Heart right ventricle (tissue), 16 donors: ENCODE results near the gene STK38. TPM values are rescaled to one million over a fixed set of nuclear protein-coding genes. Genes with fewer than 3 reads are reported as not detected.

ENCODE experiments used
- ATAC-seq, 8 donors: fragments of 200-7000 bp; cut with Tn5 transposase; one replicate each; pipeline ENCODE4 v1.9.1; 2020; ENCODE audit warnings: mild to moderate bottlenecking in 8 of 8, moderate library complexity in 8 of 8, moderate number of reproducible peaks in 1 of 8
- DNase-seq, 2 donors: peaks; one replicate each; pipeline ENCODE4 v3.0.0-alpha.2; 2020
- H3K27ac ChIP-seq, 10 donors: fragments of 200-600 bp; sonication (generic) in 2 of 10; one replicate each; pipeline versions ENCODE4 v1.5.0 to v1.8.0; 2020 to 2022; ENCODE audit warnings: mild to moderate bottlenecking in 3 of 10
- H3K27me3 ChIP-seq, 7 donors: fragments of 200-600 bp; one replicate each; pipeline ENCODE4 v1.8.0; 2021 to 2022; ENCODE audit warnings: mild to moderate bottlenecking in 2 of 7
- H3K36me3 ChIP-seq, 9 donors: fragments of 200-600 bp; sonication (generic) in 1 of 9; one replicate each; pipeline versions ENCODE4 v1.5.0 to v1.8.0; 2020 to 2022; ENCODE audit warnings: mild to moderate bottlenecking in 2 of 9
- H3K4me1 ChIP-seq, 9 donors: fragments of 200-600 bp; sonication (generic) in 1 of 9; one replicate each; pipeline versions ENCODE4 v1.5.0 to v1.8.0; 2020 to 2022; ENCODE audit warnings: mild to moderate bottlenecking in 4 of 9
- H3K4me3 ChIP-seq, 10 donors: fragments of 200-600 bp; sonication (generic) in 2 of 10; one replicate each; pipeline versions ENCODE4 v1.5.0 to v1.8.0; 2020 to 2022; ENCODE audit warnings: mild to moderate bottlenecking in 7 of 10, moderate library complexity in 2 of 10
- H3K9me3 ChIP-seq, 11 donors: fragments of 200-600 bp in 10 of 11; sonication (generic) in 2 of 11; one replicate each; pipeline versions ENCODE4 v1.5.0 to v1.8.0; 2013 to 2022; ENCODE audit warnings: mild to moderate bottlenecking in 2 of 11, control low read depth in 1 of 11, moderate library complexity in 1 of 11
- WGBS, 2 donors: extraction: QIAGEN DNeasy Blood & Tissue Kit; methylation state at CpG; one replicate each; pipeline ENCODE4 v1.1.7; 2013; ENCODE audit warnings: inconsistent platforms in 1 of 2; 5-methylcytosine and 5-hydroxymethylcytosine counted together
- intact Hi-C, 10 donors: fragments of 100-400 bp; cut with DNase I; formaldehyde crosslinking; loops; one replicate each; pipeline versions ENCODE4 v1.11.1 to v1.14.2; 2022
- polyA plus RNA-seq, 2 donors: library from polyadenylated mRNA; stranded (reverse); fragments of 200-250 nt; gene quantifications; one replicate each; pipeline ENCODE4 v1.2.3, GENCODE V29; 2013
- total RNA-seq, 10 donors: library from RNA; stranded (reverse); fragmentation: NEBNext Ultra II Directional in 3 of 10; extraction: Animal tissue kit (Norgen Biotek cat#: 25700) in 3 of 10; gene quantifications; one replicate each; pipeline versions ENCODE4 v1.2.1 to v1.2.4, GENCODE V29; 2021 to 2023
- TF ChIP-seq, protein P1 (sequence below), 9 donors: fragments of 200-600 bp; sonication (generic) in 2 of 9; IDR thresholded peaks; one replicate each; pipeline versions ENCODE4 v1.5.0 to v1.8.0; 2021 to 2022; ENCODE audit warnings: antibody characterized with exemption in 9 of 9, mild to moderate bottlenecking in 5 of 9, moderate library complexity in 1 of 9
- donor health status: Arrhythmogenic right ventricular cardiomyopathy.
- donor health status: ischemic (EF 13 %, LVEDD 7.1; RV severe dilation, severe dysfunction).
- donor health status: healthy with polysubstance abuse.
- donor health status: DM: no; HTN: yes; CAD: no.
- donor health status: DM: no; HTN: no; CAD: no.
- donor health status: ischemic (EF 25% LVEDD 6.9; RV normal size, moderate dysfunction).
- donor health status: ischemic (EF 25% LVEDD 5.7; RV mildly dilated, moderate dysfunction).
- donor health status: healthy.
- donor health status: DM: yes; HTN: yes; CAD: no.
- donor health status: Ischemic cardiomyopathy.
- donor health status: ischemic (EF 35%, LVEDD 5.7; RV mildly dilated, moderate dysfunction).
- donor health status: nonischemic (EF 11% LVEDD 7.7; RV severe dilation, severe dysfunction).
- donor health status: DM: yes; HTN: yes; CAD: no.
- donor health status: PGD.
- donor health status: ischemic (EF 29% LVEDD 5.4; RV normal size, mild dysfunction).
- donor health status: nonischemic (EF 23%, LVEDD 6.1; RV moderate dilation, normal function).

STK38 gene
- total and polyA plus RNA-seq, 12 donors = 12.9 to 23.8 (median 21.5) TPM

DNA sequence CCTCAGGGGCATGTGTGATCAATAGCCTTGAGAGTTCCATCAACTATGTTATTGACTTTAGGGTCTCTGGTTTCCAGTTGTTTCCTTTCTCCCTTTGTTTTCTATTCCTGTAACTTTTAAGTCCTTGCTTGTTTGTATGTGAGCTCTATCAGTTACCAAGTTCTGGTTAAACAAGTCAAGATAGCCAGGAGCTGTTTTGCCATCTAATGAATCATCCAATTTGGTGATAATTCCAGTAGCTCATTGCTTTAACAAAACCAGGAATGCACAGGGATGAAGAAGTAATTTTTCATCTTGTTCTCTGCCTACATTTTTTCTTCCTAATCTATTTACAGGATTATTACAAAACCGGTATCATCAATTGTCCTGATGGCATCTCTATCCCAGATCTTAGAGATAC, 68.0 kb downstream of the STK38 start:
- WGBS, 2 donors = 92 to 100% methylated on average over 1 of the region's 1 CpG
- no peak for ATAC-seq
- H3K36me3 ChIP-seq = peaks cover 0 to 93% (median 36%) of the 10 kb centered on the region in 9 donors

GRCh38 chr6:36478051-36478526, 69.2 kb downstream of the STK38 start:
- Histone ChIP-seq H3K27ac (no peak overlapping the region), H3K36me3 (peaks cover 0 to 93% (median 35%) of the 10 kb centered on the region in 9 donors), H3K4me3 (no peak overlapping the region), H3K27me3 (no peaks in the 10 kb centered on the region), H3K4me1 (peaks cover 0 to 7% (median 0%) of the 10 kb centered on the region in 9 donors), H3K9me3 (no peaks in the 10 kb centered on the region)
- intact Hi-C loops = no loop called here
- DNase-seq = no peak
- 93 to 100% methylated on average over 1 to 2 of the region's 2 CpGs for WGBS, 2 donors
- TF ChIP-seq, protein P1, sequence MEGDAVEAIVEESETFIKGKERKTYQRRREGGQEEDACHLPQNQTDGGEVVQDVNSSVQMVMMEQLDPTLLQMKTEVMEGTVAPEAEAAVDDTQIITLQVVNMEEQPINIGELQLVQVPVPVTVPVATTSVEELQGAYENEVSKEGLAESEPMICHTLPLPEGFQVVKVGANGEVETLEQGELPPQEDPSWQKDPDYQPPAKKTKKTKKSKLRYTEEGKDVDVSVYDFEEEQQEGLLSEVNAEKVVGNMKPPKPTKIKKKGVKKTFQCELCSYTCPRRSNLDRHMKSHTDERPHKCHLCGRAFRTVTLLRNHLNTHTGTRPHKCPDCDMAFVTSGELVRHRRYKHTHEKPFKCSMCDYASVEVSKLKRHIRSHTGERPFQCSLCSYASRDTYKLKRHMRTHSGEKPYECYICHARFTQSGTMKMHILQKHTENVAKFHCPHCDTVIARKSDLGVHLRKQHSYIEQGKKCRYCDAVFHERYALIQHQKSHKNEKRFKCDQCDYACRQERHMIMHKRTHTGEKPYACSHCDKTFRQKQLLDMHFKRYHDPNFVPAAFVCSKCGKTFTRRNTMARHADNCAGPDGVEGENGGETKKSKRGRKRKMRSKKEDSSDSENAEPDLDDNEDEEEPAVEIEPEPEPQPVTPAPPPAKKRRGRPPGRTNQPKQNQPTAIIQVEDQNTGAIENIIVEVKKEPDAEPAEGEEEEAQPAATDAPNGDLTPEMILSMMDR (IDR thresholded peaks at IDR 0.05) = no peak
- no peak for ATAC-seq

More for the DNA sequence above, 68.0 kb downstream of the STK38 start:
- peaks cover 0 to 7% (median 0%) of the 10 kb centered on the region in 9 donors for H3K4me1 ChIP-seq
- H3K9me3 ChIP-seq = no peaks in the 10 kb centered on the region
- intact Hi-C loops = no loop called here
- H3K4me3 ChIP-seq = no peak overlapping the region
- TF ChIP-seq, protein P1 (IDR thresholded peaks at IDR 0.05) = no peak
- no peak for DNase-seq
- no peak overlapping the region for H3K27ac ChIP-seq
- H3K27me3 ChIP-seq = no peaks in the 10 kb centered on the region

DNA sequence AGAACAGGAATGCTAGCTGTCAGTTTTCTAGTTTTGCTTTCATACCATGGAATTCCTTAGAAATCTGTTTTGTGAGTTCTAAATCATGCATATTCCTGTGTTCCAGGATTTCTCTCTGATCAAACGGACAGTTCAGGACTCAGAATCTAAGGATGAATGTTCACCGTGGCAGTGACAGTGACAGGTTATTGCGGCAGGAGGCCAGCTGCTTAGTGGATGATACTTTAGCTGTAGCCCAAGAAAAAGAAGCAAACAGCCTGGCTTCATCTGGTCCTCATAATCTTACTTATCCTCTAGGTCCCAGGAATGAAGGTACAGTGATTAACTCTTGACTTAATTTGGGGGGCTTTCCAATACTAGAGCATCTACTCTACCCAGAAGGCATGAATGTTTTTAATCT, 77.3 kb downstream of the STK38 start:
- H3K9me3 ChIP-seq = peaks cover 0 to 4% (median 0%) of the 10 kb centered on the region in 11 donors
- ATAC-seq (no peak), DNase-seq (no peak)
- H3K27me3 ChIP-seq = no peaks in the 10 kb centered on the region
- peaks cover 0 to 52% (median 18%) of the 10 kb centered on the region in 9 donors for H3K36me3 ChIP-seq
- peaks cover 0 to 9% (median 0%) of the 10 kb centered on the region in 9 donors for H3K4me1 ChIP-seq
- WGBS, 2 donors = 93 to 95% methylated on average over 3 of the region's 3 CpGs
- TF ChIP-seq, protein P1 (IDR thresholded peaks at IDR 0.05) = no peak
- intact Hi-C loops = loop anchor here in 1 of 10 donors (10.0 kb wide), 1 partner anchor 45 kb away; no protein-coding TSS in a partner anchor
- no peak overlapping the region for H3K4me3 ChIP-seq
- H3K27ac ChIP-seq = no peak overlapping the region

- Histone ChIP-seq H3K27ac (no peak overlapping the region), H3K9me3 (peaks cover 0 to 4% (median 0%) of the 10 kb centered on the region in 11 donors), H3K27me3 (no peaks in the 10 kb centered on the region), H3K4me1 (peaks cover 0 to 10% (median 0%) of the 10 kb centered on the region in 9 donors), H3K4me3 (no peak overlapping the region), H3K36me3 (peaks cover 0 to 45% (median 17%) of the 10 kb centered on the region in 9 donors)
- DNase-seq (no peak), ATAC-seq (no peak)
- 77 to 84% methylated on average over 6 of the region's 6 CpGs for WGBS, 2 donors
- intact Hi-C loops = loop anchor here in 1 of 10 donors (10.0 kb wide), 1 partner anchor 46 kb away; no protein-coding TSS in a partner anchor
- TF ChIP-seq, protein P1 (IDR thresholded peaks at IDR 0.05) = no peak
These were observed 78.1 kb downstream of the STK38 start for GRCh38 chr6:36469148-36469661.
